D721Med (cell line): ENCODE results near the gene TMA7B.

Experiments
- DNase-seq: peaks from one replicate; pipeline ENCODE4 v3.0.0; 2011; ENCODE audit warnings: low spot score; ENCODE audit not compliant: insufficient read length
- FAIRE-seq: peaks from 2 replicates; lab custom pipeline; 2011; peaks lifted over from hg19 to GRCh38; lab: Jason Lieb, UNC
- TF ChIP-seq, protein P1 (sequence below): IDR thresholded peaks from 2 replicates; pipeline ENCODE4 v1.5.1; 2012; ENCODE audit warnings: mild to moderate bottlenecking, control low read depth; ENCODE audit not compliant: insufficient read depth; ENCODE audit errors: missing control alignments

TMA7B gene

GRCh38 chr22:39994041-39994565 lies 33.9 kb downstream of the TMA7B start:
- DNase-seq (no peak), FAIRE-seq (no peak)

DNA sequence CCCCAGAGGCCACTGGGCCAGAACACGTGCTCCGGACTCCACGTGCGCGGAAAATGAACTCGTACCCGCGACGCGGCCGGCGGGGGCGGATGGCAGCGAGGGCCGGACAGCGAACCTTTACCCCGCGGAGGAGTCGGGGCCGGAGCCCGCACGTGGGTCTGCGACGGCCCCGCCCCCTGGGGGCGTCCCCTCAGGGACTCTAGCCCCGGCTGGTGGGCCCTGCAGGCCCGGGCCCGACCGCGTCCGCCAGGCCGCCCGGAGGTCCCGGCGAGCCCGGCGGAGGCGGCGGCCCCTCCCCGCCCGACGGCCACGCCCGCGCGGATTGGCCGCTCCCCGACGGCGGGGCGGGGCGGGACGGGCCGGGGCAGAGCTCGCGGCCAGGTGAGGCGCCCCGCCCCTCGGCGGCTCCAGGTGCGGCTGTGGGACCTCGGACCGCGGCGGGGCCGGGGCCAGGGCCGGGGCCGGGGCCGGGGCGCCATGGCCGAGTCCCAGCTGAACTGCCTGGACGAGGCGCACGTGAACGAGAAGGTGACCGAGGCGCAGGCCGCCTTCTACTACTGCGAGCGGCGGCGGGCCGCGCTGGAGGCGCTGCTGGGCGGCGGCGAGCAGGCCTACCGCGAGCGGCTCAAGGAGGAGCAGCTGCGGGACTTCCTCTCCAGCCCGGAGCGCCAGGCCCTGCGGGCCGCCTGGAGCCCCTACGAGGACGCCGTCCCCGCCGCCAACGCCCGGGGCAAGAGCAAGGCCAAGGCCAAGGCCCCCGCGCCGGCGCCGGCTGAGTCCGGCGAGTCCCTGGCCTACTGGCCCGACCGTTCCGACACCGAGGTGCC lies 34.6 kb downstream of the TMA7B start, which contains the start of gene FAM83F:
Gene FAM83F, plus strand, starts transcription at position 389 of the 827 bp plus-strand sequence. Its CDS starts 89 bp downstream, at position 478.
- FAIRE-seq (no peak), DNase-seq (no peak)
- TF ChIP-seq, protein P1, sequence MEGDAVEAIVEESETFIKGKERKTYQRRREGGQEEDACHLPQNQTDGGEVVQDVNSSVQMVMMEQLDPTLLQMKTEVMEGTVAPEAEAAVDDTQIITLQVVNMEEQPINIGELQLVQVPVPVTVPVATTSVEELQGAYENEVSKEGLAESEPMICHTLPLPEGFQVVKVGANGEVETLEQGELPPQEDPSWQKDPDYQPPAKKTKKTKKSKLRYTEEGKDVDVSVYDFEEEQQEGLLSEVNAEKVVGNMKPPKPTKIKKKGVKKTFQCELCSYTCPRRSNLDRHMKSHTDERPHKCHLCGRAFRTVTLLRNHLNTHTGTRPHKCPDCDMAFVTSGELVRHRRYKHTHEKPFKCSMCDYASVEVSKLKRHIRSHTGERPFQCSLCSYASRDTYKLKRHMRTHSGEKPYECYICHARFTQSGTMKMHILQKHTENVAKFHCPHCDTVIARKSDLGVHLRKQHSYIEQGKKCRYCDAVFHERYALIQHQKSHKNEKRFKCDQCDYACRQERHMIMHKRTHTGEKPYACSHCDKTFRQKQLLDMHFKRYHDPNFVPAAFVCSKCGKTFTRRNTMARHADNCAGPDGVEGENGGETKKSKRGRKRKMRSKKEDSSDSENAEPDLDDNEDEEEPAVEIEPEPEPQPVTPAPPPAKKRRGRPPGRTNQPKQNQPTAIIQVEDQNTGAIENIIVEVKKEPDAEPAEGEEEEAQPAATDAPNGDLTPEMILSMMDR: no peak

More at GRCh38 chr22:39994041-39994565, 33.9 kb downstream of the TMA7B start:
- TF ChIP-seq, protein P1: no peak

DNA sequence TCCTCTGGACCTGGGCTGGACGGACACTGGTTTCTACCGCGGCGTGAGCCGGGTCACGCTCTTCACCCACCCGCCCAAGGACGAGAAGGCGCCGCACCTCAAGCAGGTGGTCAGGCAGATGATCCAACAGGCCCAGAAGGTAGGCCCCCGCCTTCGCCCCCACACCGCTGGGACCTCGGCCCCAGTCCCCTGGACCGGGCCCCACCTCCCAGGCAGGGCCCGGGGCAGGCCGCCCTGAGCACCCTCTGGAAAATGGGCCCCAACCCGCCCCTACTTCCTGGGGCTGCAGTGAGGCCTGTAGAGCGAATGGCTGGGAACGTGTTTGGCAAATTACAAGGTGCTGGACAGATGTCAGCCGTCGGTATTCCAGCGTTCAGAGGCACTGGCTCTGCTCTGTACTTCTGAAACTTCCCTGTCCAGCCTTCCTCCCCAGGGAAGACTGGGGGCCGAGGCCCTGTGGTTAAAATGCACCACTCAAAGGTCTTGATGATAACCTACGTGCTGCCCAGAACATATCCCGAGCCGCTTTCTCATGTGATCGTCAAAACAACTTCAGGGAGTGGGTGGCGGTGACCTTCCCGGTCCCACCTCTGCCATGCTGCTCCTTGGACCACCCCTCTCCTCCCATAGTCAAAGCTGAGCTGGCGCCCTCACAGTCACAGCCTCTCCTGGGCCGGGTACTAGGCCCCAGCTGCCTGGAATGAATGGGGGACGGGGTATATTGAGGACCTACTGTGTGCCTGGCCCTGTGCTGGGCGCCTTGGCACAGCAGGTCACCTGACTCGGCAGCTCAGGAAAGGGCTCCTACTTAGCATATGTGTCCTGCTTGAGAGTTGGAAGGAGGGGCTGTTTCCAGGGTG lies 35.4 kb downstream of the TMA7B start:
- FAIRE-seq (no peak), DNase-seq (no peak)
- TF ChIP-seq, protein P1: no peak

GRCh38 chr22:39996732-39997131 lies 36.5 kb downstream of the TMA7B start:
- FAIRE-seq (no peak), DNase-seq (no peak)
- TF ChIP-seq, protein P1: no peak

DNA sequence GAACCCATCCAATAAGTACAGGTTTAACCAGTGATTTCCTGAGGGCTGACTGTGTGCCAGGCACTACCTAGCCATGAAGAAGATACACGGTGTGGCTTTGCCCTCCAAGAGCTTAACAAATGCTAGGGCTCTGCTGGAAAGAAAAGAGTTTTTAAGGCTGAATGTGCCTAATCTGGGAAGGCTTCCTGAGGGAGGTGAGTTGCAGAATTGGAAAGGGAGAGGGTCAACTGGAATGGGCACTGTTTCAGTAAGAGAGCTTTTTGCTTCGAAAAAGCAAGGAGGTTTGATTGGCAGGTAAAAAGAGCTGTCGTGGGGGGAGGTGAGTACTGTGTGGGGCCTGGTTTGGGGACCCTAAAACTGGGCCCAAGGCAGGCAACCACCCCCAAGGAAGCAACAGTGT lies 37.2 kb downstream of the TMA7B start:
- TF ChIP-seq, protein P1: no peak
- FAIRE-seq (no peak), DNase-seq (no peak)

DNA sequence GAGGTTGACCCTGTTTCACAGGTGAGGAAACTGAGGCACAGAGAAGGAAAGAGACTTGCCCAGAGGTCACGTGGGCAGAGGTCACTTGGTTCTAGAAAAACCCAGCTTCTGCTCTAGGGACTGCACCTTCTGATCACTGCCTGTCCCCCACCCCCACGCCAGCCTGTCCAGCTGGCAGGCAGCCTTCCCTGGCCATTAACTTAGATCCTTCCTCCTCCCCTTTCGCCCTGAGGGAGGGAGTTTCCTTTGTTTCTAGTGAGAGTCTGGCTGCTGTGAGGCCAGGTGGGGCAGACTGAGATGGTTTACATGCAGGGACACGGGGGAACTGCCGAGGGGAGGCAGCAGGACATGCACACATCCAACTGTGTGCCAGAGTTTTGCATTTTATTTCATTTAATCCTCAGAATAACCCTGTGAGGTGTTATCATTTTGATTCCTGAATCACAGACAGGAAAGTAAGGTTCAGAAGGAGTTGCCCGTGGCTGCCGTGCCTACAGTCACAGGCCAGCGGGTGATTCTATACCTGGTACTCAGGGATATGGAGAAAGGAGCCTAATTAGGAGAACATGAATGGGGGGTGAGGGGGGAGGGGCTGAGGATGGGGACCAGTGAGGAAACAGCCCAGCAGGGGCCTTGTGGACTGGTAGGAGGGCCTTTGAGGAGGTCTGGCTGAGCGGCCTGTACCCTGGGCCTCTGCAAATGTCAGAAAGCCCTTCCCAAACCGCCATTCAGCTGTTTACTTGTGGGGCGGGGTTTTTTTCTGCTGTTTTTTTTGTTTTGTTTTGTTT lies 37.9 kb downstream of the TMA7B start:
- DNase-seq (no peak), FAIRE-seq (no peak)
- TF ChIP-seq, protein P1: no peak
